NB4 (cell line): Measurements from ENCODE around the gene SOX6.

Source experiments
- DNase-seq: peaks from one replicate; pipeline ENCODE4 v3.0.0; 2010; ENCODE audit warnings: low read depth
- H3K4me3 ChIP-seq: one replicate; pipeline ENCODE4 v1.5.1; 2011; ENCODE audit warnings: mild to moderate bottlenecking, low read depth, low read length, moderate library complexity
- MYC ChIP-seq: IDR thresholded peaks from 2 replicates; pipeline ENCODE4 v1.6.1; 2011; ENCODE audit warnings: low read depth, low read length
- POLR2A ChIP-seq: IDR thresholded peaks from 2 replicates; pipeline ENCODE4 v1.6.1; 2011; ENCODE audit warnings: mild to moderate bottlenecking; ENCODE audit not compliant: insufficient read length; ENCODE audit errors: extremely low read depth
- TF ChIP-seq, protein P1 (sequence below): IDR thresholded peaks from 2 replicates; pipeline ENCODE4 v1.6.1; 2011; ENCODE audit warnings: low read depth, low read length
- TF ChIP-seq, protein P2 (sequence below): IDR thresholded peaks from one replicate; pipeline ENCODE4 v1.5.1; 2012; ENCODE audit warnings: low read depth, low read length

The SOX6 gene

GRCh38 chr11:15963266-15963665 is 393.1 kb downstream of the SOX6 start:
- DNase-seq = no peak
- no peak overlapping the region for H3K4me3 ChIP-seq
- TF ChIP-seq MYC = no peak
- TF ChIP-seq, protein P1, sequence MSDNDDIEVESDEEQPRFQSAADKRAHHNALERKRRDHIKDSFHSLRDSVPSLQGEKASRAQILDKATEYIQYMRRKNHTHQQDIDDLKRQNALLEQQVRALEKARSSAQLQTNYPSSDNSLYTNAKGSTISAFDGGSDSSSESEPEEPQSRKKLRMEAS = no peak
- TF ChIP-seq, protein P2, sequence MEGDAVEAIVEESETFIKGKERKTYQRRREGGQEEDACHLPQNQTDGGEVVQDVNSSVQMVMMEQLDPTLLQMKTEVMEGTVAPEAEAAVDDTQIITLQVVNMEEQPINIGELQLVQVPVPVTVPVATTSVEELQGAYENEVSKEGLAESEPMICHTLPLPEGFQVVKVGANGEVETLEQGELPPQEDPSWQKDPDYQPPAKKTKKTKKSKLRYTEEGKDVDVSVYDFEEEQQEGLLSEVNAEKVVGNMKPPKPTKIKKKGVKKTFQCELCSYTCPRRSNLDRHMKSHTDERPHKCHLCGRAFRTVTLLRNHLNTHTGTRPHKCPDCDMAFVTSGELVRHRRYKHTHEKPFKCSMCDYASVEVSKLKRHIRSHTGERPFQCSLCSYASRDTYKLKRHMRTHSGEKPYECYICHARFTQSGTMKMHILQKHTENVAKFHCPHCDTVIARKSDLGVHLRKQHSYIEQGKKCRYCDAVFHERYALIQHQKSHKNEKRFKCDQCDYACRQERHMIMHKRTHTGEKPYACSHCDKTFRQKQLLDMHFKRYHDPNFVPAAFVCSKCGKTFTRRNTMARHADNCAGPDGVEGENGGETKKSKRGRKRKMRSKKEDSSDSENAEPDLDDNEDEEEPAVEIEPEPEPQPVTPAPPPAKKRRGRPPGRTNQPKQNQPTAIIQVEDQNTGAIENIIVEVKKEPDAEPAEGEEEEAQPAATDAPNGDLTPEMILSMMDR = no peak
- TF ChIP-seq POLR2A = no peak

GRCh38 chr11:15958910-15959309 is 397.4 kb downstream of the SOX6 start:
- DNase-seq = no peak
- H3K4me3 ChIP-seq = no peak overlapping the region
- TF ChIP-seq, protein P1 = no peak
- TF ChIP-seq MYC (no peak), POLR2A (no peak)
- TF ChIP-seq, protein P2 = no peak

DNA sequence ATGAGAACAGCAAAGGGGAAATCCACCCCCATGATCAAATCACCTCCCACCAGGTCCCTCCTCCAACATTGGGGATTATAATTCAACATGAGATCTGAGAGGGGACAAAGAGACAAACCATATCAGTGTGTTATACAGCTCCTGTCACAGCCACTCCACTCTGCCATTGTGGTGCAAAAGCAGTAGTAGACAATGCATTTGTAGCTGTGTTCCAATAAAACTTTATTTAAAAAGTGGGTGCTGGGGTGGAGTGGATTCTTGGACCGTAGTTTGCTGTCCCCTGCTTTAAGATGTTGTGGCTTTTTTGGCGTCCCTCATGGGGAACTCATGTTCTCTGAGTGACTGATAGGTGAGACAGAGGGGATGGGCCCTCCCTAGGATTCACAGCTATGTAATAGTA is 399.1 kb downstream of the SOX6 start:
- no peak for DNase-seq
- H3K4me3 ChIP-seq = no peak overlapping the region
- TF ChIP-seq POLR2A = no peak
- TF ChIP-seq, protein P2 = no peak
- TF ChIP-seq MYC = no peak
- TF ChIP-seq, protein P1 = no peak

- no peak for TF ChIP-seq MYC
- TF ChIP-seq, protein P1 = no peak
- TF ChIP-seq POLR2A = no peak
- TF ChIP-seq, protein P2 = no peak
- no peak for DNase-seq
- no peak overlapping the region for H3K4me3 ChIP-seq
These were observed 400.0 kb downstream of the SOX6 start for GRCh38 chr11:15956302-15956701.

DNA sequence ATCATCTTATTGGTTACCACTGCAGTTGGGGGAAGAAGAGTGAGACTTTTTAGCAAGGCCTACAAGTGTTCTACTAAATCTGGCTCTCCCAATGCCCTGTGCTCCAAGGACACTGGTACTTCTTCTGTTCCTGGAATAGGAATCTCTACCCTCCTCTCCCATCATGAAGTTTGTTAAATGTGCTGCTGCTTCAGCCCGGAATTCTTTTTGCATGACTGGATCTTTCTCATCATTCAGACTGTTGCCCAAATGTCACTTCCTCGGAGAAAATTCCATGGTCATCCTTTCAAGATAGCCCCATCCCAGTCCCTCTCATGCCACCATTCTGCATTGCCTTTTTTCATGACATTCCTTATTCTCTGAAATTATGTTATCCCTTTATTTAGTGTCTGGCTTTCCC is 400.8 kb downstream of the SOX6 start:
- no peak for TF ChIP-seq POLR2A
- TF ChIP-seq, protein P1 = no peak
- TF ChIP-seq, protein P2 = no peak
- TF ChIP-seq MYC = no peak
- no peak for DNase-seq
- H3K4me3 ChIP-seq = no peak overlapping the region
